Stimulated activated CD8-positive, alpha-beta memory T cell treated with anti-CD3 and anti-CD28 coated beads, Interleukin-7, amount 100 ng/mL, for 24 hours (primary cell): ENCODE data around the gene SLC3A2.
"Not testable (repeated sequence)": the region's sequence is repeated elsewhere in the genome, so short reads cannot be mapped to it uniquely, and the experiment has no call there.

Source experiments
- DNase-seq: peaks from one replicate; pipeline ENCODE4 v3.0.0-alpha.2; 2020; ENCODE audit warnings: low read depth

Gene SLC3A2

GRCh38 chr11:62930666-62931065, 50.0 kb downstream of the SLC3A2 start:
- no peak for DNase-seq

GRCh38 chr11:62931499-62932278, 51.0 kb downstream of the SLC3A2 start:
- DNase-seq = no peak

GRCh38 chr11:62933285-62933684, 52.6 kb downstream of the SLC3A2 start:
- DNase-seq = no peak

GRCh38 chr11:62933750-62934495, 53.2 kb downstream of the SLC3A2 start:
- no peak for DNase-seq

- DNase-seq = no peak
Measured at GRCh38 chr11:62934496-62934785, 53.7 kb downstream of the SLC3A2 start.

GRCh38 chr11:62937528-62937927, 56.8 kb downstream of the SLC3A2 start:
- DNase-seq = not testable (repeated sequence)
